K562 (cell line): ENCODE results near the gene SLC24A2. TPM values are rescaled to one million over a fixed set of nuclear protein-coding genes. Genes with fewer than 3 reads are reported as not detected.
A peak's percentile ranks its signal among the peaks of the same experiment; 100 is the strongest.

Source experiments
- ATAC-seq: fragments of 200-7000 bp; cut with Tn5 transposase; 3 replicates; pipeline ENCODE4 v1.9.1; 2020; ENCODE audit warnings: moderate library complexity
- BruUV-seq: library from RNA; stranded (reverse); fragments of 400-500 nt; replicated peaks from 2 replicates; lab custom pipeline; 2021; lab: Mats Ljungman, UMichigan
- CTCF ChIA-PET: fragments of 300-600 bp; formaldehyde crosslinking; extraction: SDS; loops from one replicate; lab custom pipeline; 2021; ENCODE audit warnings: low intra/inter-chr PET ratio; lab: Yijun Ruan, JAX
- POLR2A ChIA-PET: fragments of 300-600, 350-650 bp; sonication (Branson Sonifier 250); formaldehyde crosslinking; extraction: SDS; loops from one replicate; lab custom pipeline; 2021; ENCODE audit warnings: antibody characterized with exemption, inconsistent platforms; lab: Yijun Ruan, JAX
- DNase-seq, 4 experiments: peaks; one replicate each; pipeline versions ENCODE4 v3.0.0 to v3.0.0-alpha.2; 2011 to 2018; ENCODE audit warnings: low spot score in 3 of 4, mixed read lengths in 3 of 4; ENCODE audit errors: extremely low read depth in 1 of 4
- FAIRE-seq: peaks from 2 replicates; lab custom pipeline; 2011; peaks lifted over from hg19 to GRCh38; lab: Jason Lieb, UNC
- H2AFZ ChIP-seq: 2 replicates; pipeline ENCODE4 v1.6.0; 2011; ENCODE audit warnings: low read depth, low read length, control low read depth, inconsistent platforms
- H3K27ac ChIP-seq: fragments of 200-600 bp; 3 replicates; pipeline ENCODE4 v1.8.0; 2011; ENCODE audit warnings: low read depth, mild to moderate bottlenecking, control low read depth, inconsistent platforms, low read length, moderate library complexity, mixed read lengths; ENCODE audit errors: extremely low read depth
- H3K27me3 ChIP-seq, 2 experiments: fragments of 300-600 bp in 1 of 2; 2 replicates in 1 of 2; 3 replicates in 1 of 2; pipeline versions ENCODE4 v1.6.0 to v1.8.0; 2011; ENCODE audit warnings: inconsistent platforms in 2 of 2, low read length in 2 of 2, mild to moderate bottlenecking in 1 of 2, mixed read lengths in 1 of 2, moderate library complexity in 1 of 2; ENCODE audit not compliant: control insufficient read depth in 2 of 2, insufficient read depth in 2 of 2
- H3K36me3 ChIP-seq: fragments of 300-600 bp; 3 replicates; pipeline ENCODE4 v1.8.0; 2011; ENCODE audit warnings: mild to moderate bottlenecking, low read length, inconsistent platforms; ENCODE audit not compliant: control insufficient read depth, insufficient read depth
- H3K4me1 ChIP-seq, 2 experiments: fragments of 200-600 bp in 1 of 2; replicated peaks in 1 of 2; 2 replicates in 1 of 2; 3 replicates in 1 of 2; pipeline versions ENCODE4 v1.5.1 to v1.8.0; 2011; ENCODE audit warnings: inconsistent platforms in 2 of 2, low read length in 2 of 2, mild to moderate bottlenecking in 1 of 2, mixed read lengths in 1 of 2, moderate library complexity in 1 of 2; ENCODE audit not compliant: control insufficient read depth in 2 of 2, insufficient read depth in 2 of 2
- H3K4me2 ChIP-seq: 2 replicates; pipeline ENCODE4 v1.6.1; 2011; ENCODE audit warnings: low read length, control low read depth, inconsistent platforms, mixed read lengths; ENCODE audit not compliant: insufficient read depth
- H3K4me3 ChIP-seq: fragments of 200-600 bp; sonication (generic), shearing (Covaris generic); 2 replicates; pipeline ENCODE4 v1.5.1; 2016; ENCODE audit warnings: control low read depth, inconsistent platforms
- H3K79me2 ChIP-seq: fragments of 200-600 bp; 3 replicates; pipeline ENCODE4 v1.8.0; 2011; ENCODE audit warnings: low read length, inconsistent platforms; ENCODE audit not compliant: control insufficient read depth, insufficient read depth
- H3K9ac ChIP-seq, 2 experiments: 2 replicates each; pipeline versions ENCODE4 v1.6.0 to v1.6.1; 2011; ENCODE audit warnings: low read depth in 2 of 2, low read length in 2 of 2, control low read depth in 1 of 2, inconsistent platforms in 1 of 2, mild to moderate bottlenecking in 1 of 2, mixed read lengths in 1 of 2; ENCODE audit not compliant: insufficient read depth in 1 of 2
- H3K9me1 ChIP-seq: one replicate; pipeline ENCODE4 v1.6.0; 2011; ENCODE audit warnings: inconsistent platforms, mild to moderate bottlenecking, low read length, moderate library complexity; ENCODE audit not compliant: control insufficient read depth, insufficient read depth
- H3K9me3 ChIP-seq: replicated peaks from 2 replicates; pipeline ENCODE4 v1.5.1; 2011; ENCODE audit warnings: low read depth, low read length, inconsistent platforms; ENCODE audit not compliant: control insufficient read depth, insufficient read depth
- H4K20me1 ChIP-seq: replicated peaks from 2 replicates; pipeline ENCODE4 v1.6.1; 2011; ENCODE audit warnings: low read length, inconsistent platforms, mixed read lengths; ENCODE audit not compliant: control insufficient read depth, insufficient read depth
- BHLHE40 ChIP-seq: IDR thresholded peaks from 2 replicates; pipeline ENCODE4 v1.6.1; 2011; ENCODE audit warnings: low read length, improper control_type of control experiment
- CBX3 ChIP-seq, 2 experiments: IDR thresholded peaks; 1 replicate in 1 of 2; 2 replicates in 1 of 2; pipeline ENCODE4 v1.6.1; 2012; ENCODE audit warnings: inconsistent platforms in 2 of 2, low read length in 2 of 2, borderline replicate concordance in 1 of 2, control low read depth in 1 of 2
- EP300 ChIP-seq: IDR thresholded peaks from 2 replicates; pipeline ENCODE4 v1.6.1; 2012; ENCODE audit warnings: low read length, improper control_type of control experiment
- HNRNPLL ChIP-seq: fragments of 200-400 bp; formaldehyde crosslinking; IDR thresholded peaks from 2 replicates; pipeline ENCODE4 v1.6.1; 2017; ENCODE audit warnings: low read length, low read depth, mild to moderate bottlenecking; ENCODE audit not compliant: poor library complexity, severe bottlenecking
- MXI1 ChIP-seq: IDR thresholded peaks from 2 replicates; pipeline ENCODE4 v1.6.1; 2011; ENCODE audit warnings: low read depth, mild to moderate bottlenecking, improper control_type of control experiment, low read length
- NR2C1 ChIP-seq, 2 experiments: fragments of 450-650 bp; IDR thresholded peaks; 2 replicates each; pipeline ENCODE4 v1.6.1; 2017; ENCODE audit warnings: mild to moderate bottlenecking in 2 of 2, antibody characterized with exemption in 1 of 2, inconsistent platforms in 1 of 2, missing compliant biosample characterization in 1 of 2, missing genetic modification characterization in 1 of 2
- RBM25 ChIP-seq: fragments of 200-400 bp; formaldehyde crosslinking; IDR thresholded peaks from 2 replicates; pipeline ENCODE4 v1.6.1; 2018; ENCODE audit warnings: low read length, low read depth, moderate library complexity; ENCODE audit not compliant: severe bottlenecking
- ZFX ChIP-seq: sonication (generic); formaldehyde crosslinking; IDR thresholded peaks from 2 replicates; pipeline ENCODE4 v1.8.0; 2022; ENCODE audit warnings: mild to moderate bottlenecking, missing genetic modification reagents, moderate library complexity
- WGBS: fragments of 100-300 bp; shearing (Covaris generic); methylation state at CpG from one replicate; pipeline ENCODE4 v1.1.6; 2016; ENCODE audit warnings: low coverage, mixed read lengths; ENCODE audit not compliant: insufficient coverage; ENCODE audit errors: missing lambda C conversion rate; 5-methylcytosine and 5-hydroxymethylcytosine counted together
- in situ Hi-C: fragments of 300-500 bp; cut with MboI; formaldehyde crosslinking; loops from 4 replicates; pipeline ENCODE4 v1.15.0; 2018; ENCODE audit warnings: inconsistent platforms, mixed read lengths
- intact Hi-C: fragments of 100-400 bp; cut with micrococcal nuclease; formaldehyde crosslinking; loops from 2 replicates; pipeline ENCODE4 v1.14.2; 2022
- polyA plus RNA-seq, 8 experiments: library from polyadenylated mRNA; depleted of rRNA in 4 of 8; stranded (reverse) in 5 of 8; unstranded in 3 of 8; fragments of >200 nt; fragmentation: Nextera tagmentation in 2 of 8; fragmentation: Illumina TruSeq in 1 of 8; extraction: Ambion mirVana in 2 of 8; extraction: Trizol in 1 of 8; gene quantifications; 2 replicates each; pipeline versions ENCODE4 v1.2.1 to v1.2.3, GENCODE V29; 2011 to 2014; ENCODE audit warnings: inconsistent platforms in 1 of 8, missing spikeins in 1 of 8
- total RNA-seq, 7 experiments: library from RNA; depleted of rRNA in 6 of 7; stranded (reverse); fragments of >200 nt in 6 of 7; fragmentation: Illumina TruSeq in 2 of 7; extraction: Trizol in 2 of 7; gene quantifications; 2 replicates each; pipeline versions ENCODE4 v1.2.1 to v1.2.3, GENCODE V29; 2011 to 2021; ENCODE audit warnings: low replicate concordance in 1 of 7
- TF ChIP-seq, protein P1 (sequence below): fragments of 450-650 bp; IDR thresholded peaks from 2 replicates; pipeline ENCODE4 v1.7.0; 2016; ENCODE audit warnings: borderline replicate concordance

The SLC24A2 gene
- total and polyA plus RNA-seq, 9 of the 15 experiments (the other 6 are each of a cell fraction or from before 2014, with no cell fraction given): 0.04 to 0.40 (median 0.09) TPM

DNA sequence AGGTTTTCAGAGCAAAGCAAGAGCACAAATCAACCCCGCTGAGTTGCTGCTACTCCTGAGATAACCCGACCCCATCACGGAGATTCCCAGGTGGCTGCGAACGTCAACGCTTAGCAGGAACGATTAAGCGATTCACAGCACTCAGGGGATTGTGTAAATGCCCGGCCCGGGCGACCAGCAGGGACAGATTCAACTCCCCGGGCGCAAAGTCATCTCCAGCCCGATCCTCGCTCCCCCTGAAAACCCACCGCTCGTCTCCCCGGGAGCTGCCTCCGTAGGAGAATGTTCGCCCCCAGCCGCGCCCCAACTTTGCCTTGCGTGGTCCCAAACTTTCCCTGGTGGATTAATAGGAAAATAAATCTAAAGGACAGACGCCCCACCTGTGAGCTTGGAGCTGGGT is 685 bp downstream of the SLC24A2 start:
- Histone ChIP-seq H3K4me3 (peak overlapping the region; percentile 33), H3K4me2 (no peak overlapping the region), H3K27ac (no peak overlapping the region), H3K4me1 (peaks cover 0 to 12% of the 10 kb centered on the region in 2 experiments; a peak in 2 of 5 replicates), H3K27me3 (no peaks in the 10 kb centered on the region), H2AFZ (no peak overlapping the region), H4K20me1 (no peaks in the 10 kb centered on the region), H3K79me2 (no peaks in the 10 kb centered on the region), H3K9me1 (no peaks in the 10 kb centered on the region), H3K36me3 (no peaks in the 10 kb centered on the region), H3K9me3 (no peaks in the 10 kb centered on the region; the same call in 1 of the 2 replicates), H3K9ac (no peak overlapping the region)
- intact Hi-C loops: no loop called here
- WGBS: 3% methylated on average over 19 of the region's 24 CpGs
- BruUV-seq: no TSS peak
- ATAC-seq (no peak), FAIRE-seq (no peak), DNase-seq (no peak)
- in situ Hi-C loops: no loop called here
- CTCF ChIA-PET: no interaction called here
- POLR2A ChIA-PET: no interaction called here
- TF ChIP-seq MXI1: no peak
- TF ChIP-seq, protein P1, sequence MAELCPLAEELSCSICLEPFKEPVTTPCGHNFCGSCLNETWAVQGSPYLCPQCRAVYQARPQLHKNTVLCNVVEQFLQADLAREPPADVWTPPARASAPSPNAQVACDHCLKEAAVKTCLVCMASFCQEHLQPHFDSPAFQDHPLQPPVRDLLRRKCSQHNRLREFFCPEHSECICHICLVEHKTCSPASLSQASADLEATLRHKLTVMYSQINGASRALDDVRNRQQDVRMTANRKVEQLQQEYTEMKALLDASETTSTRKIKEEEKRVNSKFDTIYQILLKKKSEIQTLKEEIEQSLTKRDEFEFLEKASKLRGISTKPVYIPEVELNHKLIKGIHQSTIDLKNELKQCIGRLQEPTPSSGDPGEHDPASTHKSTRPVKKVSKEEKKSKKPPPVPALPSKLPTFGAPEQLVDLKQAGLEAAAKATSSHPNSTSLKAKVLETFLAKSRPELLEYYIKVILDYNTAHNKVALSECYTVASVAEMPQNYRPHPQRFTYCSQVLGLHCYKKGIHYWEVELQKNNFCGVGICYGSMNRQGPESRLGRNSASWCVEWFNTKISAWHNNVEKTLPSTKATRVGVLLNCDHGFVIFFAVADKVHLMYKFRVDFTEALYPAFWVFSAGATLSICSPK: no peak
- no peak for TF ChIP-seq NR2C1 (IDR thresholded peaks at IDR 0.05)
- no peak for TF ChIP-seq NR2C1 (tag; IDR thresholded peaks at IDR 0.05)
- no peak for TF ChIP-seq RBM25
- TF ChIP-seq HNRNPLL: peak; percentile 12
- TF ChIP-seq EP300: no peak
- TF ChIP-seq ZFX (CRISPR knock-in tag): 0 out of 2 replicates have a peak, but pooled peaks have one; percentile 7
- TF ChIP-seq CBX3 (IDR thresholded peaks at IDR 0.05; ENCODE audit: borderline replicate concordance in 1 of 2, low read length in 2 of 2): no peak
- TF ChIP-seq BHLHE40: no peak
